Mesendoderm (in vitro differentiated cells): ENCODE results near the gene VGLL3.
A peak's percentile ranks its signal among the peaks of the same experiment; 100 is the strongest.

Experiments
- DNase-seq: peaks from one replicate; pipeline ENCODE4 v3.0.0; 2013
- H2AK5ac ChIP-seq: 2 replicates; pipeline ENCODE4 v1.6.1; 2013; ENCODE audit warnings: low read length, inconsistent platforms
- H2BK120ac ChIP-seq: 2 replicates; pipeline ENCODE4 v1.6.1; 2013; ENCODE audit warnings: low read depth, mild to moderate bottlenecking, low read length, moderate library complexity, mixed read lengths
- H2BK15ac ChIP-seq: replicated peaks from 2 replicates; pipeline ENCODE4 v1.6.1; 2013; ENCODE audit warnings: low read depth, mild to moderate bottlenecking, moderate library complexity
- H2BK5ac ChIP-seq: 2 replicates; pipeline ENCODE4 v1.6.1; 2013; ENCODE audit warnings: low read length, inconsistent platforms
- H3K18ac ChIP-seq: 2 replicates; pipeline ENCODE4 v1.6.1; 2013; ENCODE audit warnings: mild to moderate bottlenecking, low read length, mixed read lengths
- H3K23ac ChIP-seq: one replicate; pipeline ENCODE4 v1.6.1; 2013; ENCODE audit warnings: low read length
- H3K27ac ChIP-seq: 2 replicates; pipeline ENCODE4 v1.5.1; 2013; ENCODE audit warnings: low read depth, mild to moderate bottlenecking, inconsistent platforms, low read length, moderate library complexity
- H3K27me3 ChIP-seq: 2 replicates; pipeline ENCODE4 v1.6.1; 2013; ENCODE audit warnings: low read length, control low read depth, mild to moderate bottlenecking, inconsistent platforms; ENCODE audit not compliant: insufficient read depth, poor library complexity
- H3K36me3 ChIP-seq: 2 replicates; pipeline ENCODE4 v1.6.1; 2013; ENCODE audit warnings: low read length, inconsistent platforms; ENCODE audit not compliant: control insufficient read depth, insufficient read depth
- H3K4ac ChIP-seq: one replicate; pipeline ENCODE4 v1.6.1; 2013; ENCODE audit warnings: low read depth, mild to moderate bottlenecking, low read length, moderate library complexity
- H3K4me1 ChIP-seq: 2 replicates; pipeline ENCODE4 v1.6.1; 2013; ENCODE audit warnings: low read depth, low read length, inconsistent platforms; ENCODE audit not compliant: control insufficient read depth
- H3K4me2 ChIP-seq: 2 replicates; pipeline ENCODE4 v1.6.1; 2013; ENCODE audit warnings: low read length
- H3K4me3 ChIP-seq: 2 replicates; pipeline ENCODE4 v1.5.1; 2013; ENCODE audit warnings: mild to moderate bottlenecking, low read length
- H3K56ac ChIP-seq: one replicate; pipeline ENCODE4 v1.6.1; 2013; ENCODE audit warnings: low read length
- H3K79me1 ChIP-seq: 2 replicates; pipeline ENCODE4 v1.6.1; 2013; ENCODE audit warnings: low read length, inconsistent platforms
- H3K79me2 ChIP-seq: 2 replicates; pipeline ENCODE4 v1.6.1; 2013; ENCODE audit warnings: mild to moderate bottlenecking, low read length; ENCODE audit not compliant: control insufficient read depth, insufficient read depth
- H3K9ac ChIP-seq: 2 replicates; pipeline ENCODE4 v1.6.1; 2013; ENCODE audit warnings: low read length, inconsistent platforms
- H4K5ac ChIP-seq: one replicate; pipeline ENCODE4 v1.6.1; 2013; ENCODE audit warnings: low read length
- H4K8ac ChIP-seq: one replicate; pipeline ENCODE4 v1.6.1; 2013; ENCODE audit warnings: low read depth, mild to moderate bottlenecking, control low read depth, low read length, moderate library complexity
- WGBS: extraction: QIAGEN DNeasy Blood & Tissue Kit; methylation state at CpG from one replicate; pipeline ENCODE4 v1.1.7; 2013; ENCODE audit warnings: low lambda C conversion rate, missing lambda C conversion rate; ENCODE audit not compliant: insufficient coverage; ENCODE audit errors: extremely low coverage; 5-methylcytosine and 5-hydroxymethylcytosine counted together

VGLL3 gene

GRCh38 chr3:86958534-86958933, 32.4 kb downstream of the VGLL3 start:
- Histone ChIP-seq H3K56ac (no peak overlapping the region), H2BK120ac (no peak overlapping the region), H3K9ac (no peak overlapping the region), H4K5ac (no peak overlapping the region), H3K79me1 (no peaks in the 10 kb centered on the region), H3K79me2 (no peaks in the 10 kb centered on the region), H4K8ac (no peak overlapping the region), H3K27ac (no peak overlapping the region), H2AK5ac (no peak overlapping the region), H3K23ac (no peak overlapping the region), H3K4ac (no peak overlapping the region), H2BK5ac (no peak overlapping the region), H2BK15ac (no peak overlapping the region), H3K18ac (no peak overlapping the region), H3K27me3 (no peaks in the 10 kb centered on the region), H3K4me2 (no peak overlapping the region), H3K4me3 (no peak overlapping the region), H3K4me1 (no peaks in the 10 kb centered on the region), H3K36me3 (no peaks in the 10 kb centered on the region)
- DNase-seq, result peak; percentile 84
- WGBS, result no CpG with 5 or more reads among the region's 1 CpG

DNA sequence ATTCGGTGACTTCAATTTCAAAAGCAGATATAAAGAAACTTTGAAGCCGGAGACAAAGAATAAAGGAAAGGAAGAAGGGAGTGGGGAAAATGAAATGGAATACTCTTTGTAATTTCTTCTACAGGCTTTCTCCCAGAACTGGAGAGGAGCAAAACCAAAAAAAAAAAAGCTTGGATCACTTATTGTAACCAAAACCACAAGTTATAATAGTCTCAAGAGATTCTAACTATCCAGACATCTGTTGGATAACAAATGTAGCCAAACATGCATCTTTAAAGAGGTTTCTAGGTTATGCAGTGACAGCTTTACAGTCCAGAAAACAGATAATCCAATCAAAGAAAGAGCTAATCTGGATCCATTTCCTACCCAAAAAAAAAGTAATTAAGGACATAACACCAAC, 36.2 kb downstream of the VGLL3 start:
- no peaks in the 10 kb centered on the region for H3K4me1 ChIP-seq
- no peaks in the 10 kb centered on the region for H3K79me2 ChIP-seq
- H3K4ac ChIP-seq, result no peak overlapping the region
- no peaks in the 10 kb centered on the region for H3K27me3 ChIP-seq
- H2BK120ac ChIP-seq, result no peak overlapping the region
- H2AK5ac ChIP-seq, result no peak overlapping the region
- H3K56ac ChIP-seq, result no peak overlapping the region
- no peak overlapping the region for H3K27ac ChIP-seq
- no peaks in the 10 kb centered on the region for H3K79me1 ChIP-seq
- H4K8ac ChIP-seq, result no peak overlapping the region
- H3K9ac ChIP-seq, result no peak overlapping the region
- H3K4me3 ChIP-seq, result no peak overlapping the region
- no peak for DNase-seq
- H4K5ac ChIP-seq, result no peak overlapping the region
- H2BK15ac ChIP-seq, result no peak overlapping the region
- H3K23ac ChIP-seq, result no peak overlapping the region
- no peak overlapping the region for H3K4me2 ChIP-seq
- H2BK5ac ChIP-seq, result no peak overlapping the region
- WGBS, result no CpG with 5 or more reads among the region's 2 CpGs
- no peaks in the 10 kb centered on the region for H3K36me3 ChIP-seq
- H3K18ac ChIP-seq, result no peak overlapping the region

DNA sequence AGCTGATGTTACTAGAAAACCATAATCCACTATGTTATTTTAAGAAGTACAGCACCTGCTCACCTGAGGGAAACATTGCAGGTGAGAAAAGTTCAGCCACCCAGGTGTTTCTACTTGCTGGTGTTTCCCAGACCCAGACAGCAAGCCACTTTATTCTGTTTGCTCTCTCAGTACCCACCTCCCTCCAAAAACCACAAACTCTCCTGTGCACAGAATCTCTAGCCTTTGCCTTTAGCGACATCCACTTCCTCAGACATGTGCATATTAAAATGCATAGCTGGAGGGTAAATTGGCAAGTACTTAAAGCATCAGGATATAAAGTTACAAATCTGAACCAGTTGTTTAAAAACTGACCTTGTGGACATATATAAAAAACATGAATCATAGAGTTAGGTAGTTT, 36.7 kb downstream of the VGLL3 start:
- H3K79me1 ChIP-seq, result no peaks in the 10 kb centered on the region
- H3K9ac ChIP-seq, result no peak overlapping the region
- WGBS, result no CpG with 5 or more reads among the region's 1 CpG
- H2BK5ac ChIP-seq, result no peak overlapping the region
- H3K56ac ChIP-seq, result no peak overlapping the region
- no peak overlapping the region for H2BK120ac ChIP-seq
- no peak overlapping the region for H3K27ac ChIP-seq
- H3K4me3 ChIP-seq, result no peak overlapping the region
- H3K27me3 ChIP-seq, result no peaks in the 10 kb centered on the region
- H3K18ac ChIP-seq, result no peak overlapping the region
- H3K4ac ChIP-seq, result no peak overlapping the region
- DNase-seq, result no peak
- H3K23ac ChIP-seq, result no peak overlapping the region
- H3K36me3 ChIP-seq, result no peaks in the 10 kb centered on the region
- H2AK5ac ChIP-seq, result no peak overlapping the region
- H4K5ac ChIP-seq, result no peak overlapping the region
- no peaks in the 10 kb centered on the region for H3K79me2 ChIP-seq
- H3K4me1 ChIP-seq, result no peaks in the 10 kb centered on the region
- H3K4me2 ChIP-seq, result no peak overlapping the region
- no peak overlapping the region for H2BK15ac ChIP-seq
- H4K8ac ChIP-seq, result no peak overlapping the region

DNA sequence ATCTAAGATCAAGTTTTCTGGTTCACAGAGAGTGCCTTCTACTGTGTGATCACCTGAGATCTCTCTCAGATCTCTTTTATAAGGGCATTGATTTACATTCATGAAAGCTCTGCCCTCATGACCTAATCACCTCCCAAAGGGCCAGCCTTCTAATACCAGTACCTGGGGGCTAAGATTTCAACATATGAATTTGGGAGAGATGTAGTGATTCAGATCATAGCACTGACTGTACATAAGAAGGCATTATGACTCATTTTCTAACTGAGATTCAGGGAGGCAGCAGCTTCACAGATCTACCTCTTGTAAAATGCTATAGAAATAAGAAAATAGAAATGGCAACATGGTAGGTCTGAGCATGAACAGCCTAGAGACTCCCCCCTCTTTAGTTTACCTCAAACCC, 39.6 kb downstream of the VGLL3 start:
- Histone ChIP-seq H3K18ac (no peak overlapping the region), H3K4me3 (no peak overlapping the region), H2BK5ac (no peak overlapping the region), H2BK120ac (no peak overlapping the region), H3K4me1 (no peaks in the 10 kb centered on the region), H2BK15ac (no peak overlapping the region), H2AK5ac (no peak overlapping the region), H4K5ac (no peak overlapping the region), H3K36me3 (no peaks in the 10 kb centered on the region), H3K4ac (no peak overlapping the region), H3K4me2 (no peak overlapping the region), H3K9ac (no peak overlapping the region), H4K8ac (no peak overlapping the region), H3K56ac (no peak overlapping the region), H3K27ac (no peak overlapping the region), H3K79me2 (no peaks in the 10 kb centered on the region), H3K79me1 (no peaks in the 10 kb centered on the region), H3K23ac (no peak overlapping the region), H3K27me3 (no peaks in the 10 kb centered on the region)
- DNase-seq, result no peak

DNA sequence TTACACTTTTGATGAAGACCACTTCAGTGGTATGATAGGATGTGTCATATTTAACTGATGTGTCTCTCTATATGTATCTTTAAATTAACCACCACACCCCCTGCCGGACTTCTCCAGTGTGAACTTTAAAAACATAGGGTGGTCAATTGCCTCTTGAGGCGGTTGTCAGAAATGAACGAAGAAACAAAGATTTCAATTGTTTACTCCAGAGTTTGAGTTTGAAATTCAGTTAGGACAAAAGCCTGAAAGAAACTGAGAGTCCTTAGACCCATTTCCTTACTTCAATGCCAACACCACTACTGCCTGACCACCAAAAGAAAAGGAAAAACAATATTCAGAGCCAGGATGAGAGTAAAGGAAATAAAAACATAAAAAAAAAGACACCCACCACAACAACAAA, 40.2 kb downstream of the VGLL3 start:
- H4K5ac ChIP-seq, result no peak overlapping the region
- no CpG with 5 or more reads among the region's 3 CpGs for WGBS
- no peaks in the 10 kb centered on the region for H3K79me1 ChIP-seq
- no peak overlapping the region for H3K23ac ChIP-seq
- no peak overlapping the region for H3K27ac ChIP-seq
- H2AK5ac ChIP-seq, result no peak overlapping the region
- H4K8ac ChIP-seq, result no peak overlapping the region
- H2BK5ac ChIP-seq, result no peak overlapping the region
- no peak overlapping the region for H3K18ac ChIP-seq
- no peak overlapping the region for H3K4ac ChIP-seq
- no peaks in the 10 kb centered on the region for H3K27me3 ChIP-seq
- no peak overlapping the region for H2BK120ac ChIP-seq
- no peaks in the 10 kb centered on the region for H3K79me2 ChIP-seq
- no peak overlapping the region for H3K4me3 ChIP-seq
- H3K36me3 ChIP-seq, result no peaks in the 10 kb centered on the region
- H3K9ac ChIP-seq, result no peak overlapping the region
- H3K4me1 ChIP-seq, result no peaks in the 10 kb centered on the region
- H3K56ac ChIP-seq, result no peak overlapping the region
- H3K4me2 ChIP-seq, result no peak overlapping the region
- H2BK15ac ChIP-seq, result no peak overlapping the region
- no peak for DNase-seq

- Histone ChIP-seq H3K4me1 (no peaks in the 10 kb centered on the region), H3K4me2 (no peak overlapping the region), H4K8ac (no peak overlapping the region), H3K27me3 (no peaks in the 10 kb centered on the region), H3K79me1 (no peaks in the 10 kb centered on the region), H2BK15ac (no peak overlapping the region), H4K5ac (no peak overlapping the region), H2BK5ac (no peak overlapping the region), H3K27ac (no peak overlapping the region), H3K79me2 (no peaks in the 10 kb centered on the region), H3K56ac (no peak overlapping the region), H3K4me3 (no peak overlapping the region), H2AK5ac (no peak overlapping the region), H3K36me3 (no peaks in the 10 kb centered on the region), H3K18ac (no peak overlapping the region), H3K23ac (no peak overlapping the region), H2BK120ac (no peak overlapping the region), H3K4ac (no peak overlapping the region), H3K9ac (no peak overlapping the region)
- no peak for DNase-seq
Measured at GRCh38 chr3:86949850-86950249, 41.1 kb downstream of the VGLL3 start.
